ENCODE data around the gene UROC1. TPM values are rescaled to one million over a fixed set of nuclear protein-coding genes. Genes with fewer than 3 reads are reported as not detected.

Gene UROC1
- polyA plus RNA-seq, 4 donors = 0.07 to 0.14 (median 0.10) TPM

DNA sequence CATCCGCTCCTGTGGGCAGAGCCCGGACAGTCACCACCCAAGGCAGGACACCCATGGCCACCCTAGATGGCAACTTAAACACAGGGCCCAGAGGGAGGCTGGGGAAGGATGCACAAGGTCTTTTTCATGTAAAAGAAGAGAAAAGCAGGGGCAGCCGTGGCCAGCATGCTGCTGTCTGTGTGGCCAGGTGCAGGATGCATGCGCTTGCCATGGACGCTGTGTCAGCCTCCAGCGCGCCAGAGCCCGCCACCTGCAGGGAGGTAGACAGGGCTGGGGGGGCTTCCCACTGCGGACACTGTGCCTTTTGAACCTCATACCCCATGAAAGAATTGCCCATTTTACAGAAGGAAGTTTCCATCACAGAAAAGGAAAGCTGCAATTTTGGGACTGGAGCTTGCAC lies 18.2 kb downstream of the UROC1 start:
- DNase-seq (ENCODE audit: low read depth in 4 of 4, low spot score in 3 of 4) = no peak

GRCh38 chr3:126498929-126499328 lies 18.6 kb downstream of the UROC1 start:
- no peak for DNase-seq (ENCODE audit: low read depth in 4 of 4, low spot score in 3 of 4)

DNA sequence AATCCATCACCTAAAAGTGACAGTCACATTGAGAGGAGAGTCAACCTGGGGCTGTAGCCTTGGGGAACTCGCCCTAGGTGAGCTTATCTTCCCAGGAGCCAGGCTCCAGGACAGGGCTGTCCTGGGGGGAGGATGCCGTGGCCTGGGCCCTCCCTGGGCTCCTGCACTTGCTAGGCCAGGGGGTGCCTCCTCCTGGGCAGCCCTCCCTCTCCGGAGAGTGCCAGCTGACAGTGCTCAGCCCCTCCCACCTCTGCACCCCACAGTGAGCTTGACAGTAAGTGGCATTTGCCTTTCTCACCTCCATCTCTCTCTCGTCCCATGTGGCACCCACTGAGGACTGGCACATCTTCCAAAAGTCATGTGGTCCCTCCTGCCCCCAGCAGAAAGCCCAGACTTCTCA lies 19.1 kb downstream of the UROC1 start:
- no peak for DNase-seq (ENCODE audit: low read depth in 4 of 4, low spot score in 3 of 4)

- DNase-seq (ENCODE audit: low read depth in 4 of 4, low spot score in 3 of 4) = no peak
Measured at GRCh38 chr3:126497956-126498355, 19.6 kb downstream of the UROC1 start.

- DNase-seq (ENCODE audit: low read depth in 4 of 4, low spot score in 3 of 4) = no peak
Measured at GRCh38 chr3:126496894-126497850, 20.4 kb downstream of the UROC1 start.

DNA sequence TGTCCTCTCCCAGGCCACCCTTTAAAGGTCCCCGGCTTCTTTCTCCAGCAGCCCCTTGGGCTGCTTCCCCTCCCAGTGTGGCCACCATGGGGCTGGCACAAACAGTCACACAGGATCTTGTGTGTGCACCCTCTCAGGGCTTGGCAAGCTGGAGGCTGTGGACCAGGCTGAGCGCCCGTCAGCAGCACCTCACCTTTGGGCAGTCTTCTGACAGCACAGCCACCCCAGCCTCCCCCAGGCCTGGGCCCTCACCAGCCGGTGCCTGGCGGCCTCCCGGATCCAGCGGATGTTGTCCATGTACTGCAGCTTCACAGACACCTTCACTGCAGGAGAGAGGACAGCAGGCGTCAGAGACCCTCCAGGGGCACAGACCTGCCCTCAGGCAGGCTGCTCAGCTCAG lies 21.8 kb downstream of the UROC1 start:
- DNase-seq (ENCODE audit: low read depth in 4 of 4, low spot score in 3 of 4) = no peak

DNA sequence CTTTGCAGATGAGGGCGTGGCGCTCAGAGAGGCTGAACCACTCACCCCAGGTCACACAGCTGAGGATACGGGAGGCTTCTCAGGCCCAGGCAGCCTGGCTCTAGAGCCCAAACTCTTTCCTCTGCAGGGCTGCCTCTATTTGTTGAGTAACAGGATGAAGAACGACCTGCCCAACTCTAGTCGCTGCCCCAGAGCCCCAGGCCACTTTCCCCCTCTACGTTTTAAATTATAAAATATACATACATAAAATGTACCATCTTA lies 22.7 kb downstream of the UROC1 start:
- no peak for DNase-seq (ENCODE audit: low read depth in 4 of 4, low spot score in 3 of 4)

- no peak for DNase-seq (ENCODE audit: low read depth in 4 of 4, low spot score in 3 of 4)
Measured at GRCh38 chr3:126494204-126494969, 23.2 kb downstream of the UROC1 start.

GRCh38 chr3:126493739-126494138 lies 23.8 kb downstream of the UROC1 start:
- DNase-seq (ENCODE audit: low read depth in 4 of 4, low spot score in 3 of 4) = no peak

DNA sequence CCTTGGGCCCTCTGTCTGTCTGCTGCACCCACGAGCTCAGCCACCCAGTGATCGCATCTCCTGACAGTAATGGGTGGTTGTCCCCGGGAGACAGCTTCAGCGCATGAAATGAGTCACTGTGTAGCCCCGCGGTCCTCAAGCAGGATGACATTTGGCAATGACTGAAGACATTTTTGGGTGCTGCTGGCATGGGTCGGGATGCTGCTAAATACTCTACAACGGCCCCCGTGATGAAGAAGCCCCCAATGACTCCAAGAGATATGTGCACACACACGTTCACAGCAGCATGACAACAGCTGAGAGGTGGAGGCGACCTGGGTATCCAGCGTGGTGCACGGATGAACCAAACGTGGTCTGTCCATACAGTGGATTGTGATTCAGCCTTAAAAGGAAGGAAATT lies 24.5 kb downstream of the UROC1 start:
- no peak for DNase-seq (ENCODE audit: low read depth in 4 of 4, low spot score in 3 of 4)

DNA sequence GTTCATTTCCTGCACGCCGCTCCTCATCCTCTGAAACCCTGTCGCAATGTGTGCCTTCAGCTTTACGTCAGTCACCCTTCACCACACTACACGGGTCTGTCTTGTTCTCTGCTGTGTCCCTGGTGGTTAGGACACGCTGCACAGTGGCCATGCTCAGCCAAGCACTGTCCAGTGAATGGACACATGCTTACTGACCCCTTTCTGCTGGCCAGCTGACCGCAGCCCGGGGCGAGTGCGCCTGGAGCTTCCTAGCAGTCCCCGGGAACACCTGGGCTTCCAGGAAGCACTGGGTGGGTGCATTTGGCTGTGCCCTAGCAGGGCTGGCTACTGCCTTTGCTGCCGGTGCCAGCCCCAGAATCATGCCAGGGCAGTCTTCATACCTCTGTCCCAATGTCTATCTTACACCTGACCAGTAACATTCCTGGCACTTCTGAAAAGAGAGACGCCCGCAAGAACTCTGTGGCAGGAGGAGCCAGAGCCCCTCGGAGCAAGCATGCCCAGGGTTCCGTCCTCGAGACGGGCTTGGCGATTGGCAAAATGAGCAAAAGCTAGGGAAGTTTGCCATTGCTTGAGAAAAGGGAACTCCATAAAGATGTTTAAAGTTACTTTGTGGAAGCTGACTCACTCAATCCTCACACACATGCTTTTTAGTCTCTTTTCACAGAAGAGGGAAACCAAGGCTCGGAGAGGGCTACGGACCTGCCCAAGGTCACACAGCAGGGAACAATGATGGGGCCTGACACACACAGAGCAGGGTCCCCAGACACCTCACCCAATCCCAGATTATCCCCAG lies 26.2 kb downstream of the UROC1 start:
- no peak for DNase-seq (ENCODE audit: low read depth in 4 of 4, low spot score in 3 of 4)

- no peak for DNase-seq (ENCODE audit: low read depth in 4 of 4, low spot score in 3 of 4)
Measured at GRCh38 chr3:126490619-126491018, 27.0 kb downstream of the UROC1 start.

DNA sequence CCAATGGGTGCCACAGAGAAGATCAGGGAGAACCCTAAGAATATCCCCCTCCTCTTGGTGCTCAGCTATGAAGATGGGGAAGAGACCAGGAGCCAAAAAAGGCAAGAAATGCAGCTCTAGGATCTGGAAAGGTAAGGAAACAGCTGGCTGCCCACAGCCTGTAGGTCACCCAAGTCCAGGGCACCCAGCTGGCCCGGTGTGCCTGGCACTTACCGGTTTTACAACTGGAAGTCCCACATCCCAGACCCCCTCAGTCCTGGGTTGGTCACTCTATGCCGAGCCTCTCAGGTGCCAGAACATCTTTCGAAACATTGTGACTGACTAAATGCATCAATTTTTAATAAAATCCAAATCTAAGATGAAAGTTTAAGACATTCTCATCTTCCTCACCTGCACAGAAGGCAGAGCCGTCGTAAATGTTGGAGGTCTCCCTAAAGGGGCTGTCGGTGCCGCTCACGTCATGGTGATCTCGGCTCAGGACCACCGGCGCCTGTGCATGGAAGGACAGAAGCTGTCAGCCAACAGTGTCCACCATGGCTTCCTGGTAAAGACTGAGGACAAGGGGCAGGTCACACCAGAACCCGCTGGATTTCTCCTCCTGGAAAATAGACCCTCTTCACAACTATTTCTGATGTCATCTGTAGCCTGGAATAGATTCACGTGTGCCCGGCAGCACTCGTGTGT lies 28.5 kb downstream of the UROC1 start:
- DNase-seq (ENCODE audit: low read depth in 4 of 4, low spot score in 3 of 4) = no peak

GRCh38 chr3:126488185-126488584 lies 29.4 kb downstream of the UROC1 start:
- DNase-seq (ENCODE audit: low read depth in 4 of 4, low spot score in 3 of 4) = no peak

GRCh38 chr3:126487151-126487771 lies 30.3 kb downstream of the UROC1 start:
- no peak for DNase-seq (ENCODE audit: low read depth in 4 of 4, low spot score in 3 of 4)

- DNase-seq (ENCODE audit: low read depth in 4 of 4, low spot score in 3 of 4) = no peak
Measured at GRCh38 chr3:126486360-126486847, 31.2 kb downstream of the UROC1 start.

- DNase-seq (ENCODE audit: low read depth in 4 of 4, low spot score in 3 of 4) = no peak
Measured at GRCh38 chr3:126485956-126486355, 31.6 kb downstream of the UROC1 start.

GRCh38 chr3:126485176-126485897 lies 32.2 kb downstream of the UROC1 start:
- no peak for DNase-seq (ENCODE audit: low read depth in 4 of 4, low spot score in 3 of 4)

DNA sequence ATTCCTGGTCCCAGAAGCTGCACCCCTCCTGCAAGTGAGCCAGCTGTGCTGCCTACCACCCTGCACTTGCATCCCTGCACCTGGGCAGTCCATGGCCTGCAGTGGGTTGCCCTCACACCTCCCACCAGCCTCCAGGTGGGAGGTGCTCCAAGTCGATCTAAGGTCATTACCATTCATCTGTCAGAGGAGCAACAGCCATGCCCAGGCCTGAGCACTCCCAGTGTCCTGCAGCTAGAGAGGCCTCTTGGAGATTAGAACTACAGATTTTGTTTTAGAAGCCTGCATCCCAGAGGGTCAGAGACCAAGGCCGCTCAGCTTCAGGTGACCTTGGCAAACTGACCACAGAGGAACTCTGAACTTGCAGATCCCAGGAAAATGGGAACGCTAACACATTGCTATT lies 32.9 kb downstream of the UROC1 start:
- DNase-seq (ENCODE audit: low read depth in 4 of 4, low spot score in 3 of 4) = no peak
